Embryonic facial prominence (tissue), 1 donor: ENCODE measurements around the gene MIS12.

Experiments
- DNase-seq: peaks from one replicate; pipeline ENCODE4 v3.0.0-alpha.2; 2016; ENCODE audit errors: extremely low spot score

The MIS12 gene

GRCh38 chr17:5486206-5487124 is at the start of gene MIS12:
Gene MIS12 (plus strand): TSS chr17:5486566. CDS start chr17:5488863, 2,297 bp downstream.
- peak; percentile 98 for DNase-seq

GRCh38 chr17:5437721-5438317 is 48.5 kb upstream of the MIS12 start:
- no peak for DNase-seq

GRCh38 chr17:5438716-5439445 is 47.5 kb upstream of the MIS12 start, which contains the start of gene C1QBP:
Gene C1QBP (minus strand): TSS chr17:5439155. CDS start chr17:5439073, 82 bp downstream.
- DNase-seq, result peak; percentile 77

GRCh38 chr17:5439446-5439764 is 47.0 kb upstream of the MIS12 start:
- no peak for DNase-seq

GRCh38 chr17:5443728-5444127 is 42.6 kb upstream of the MIS12 start:
- DNase-seq, result no peak

- DNase-seq, result no peak
Observed at GRCh38 chr17:5444209-5444608, 42.2 kb upstream of the MIS12 start.

- DNase-seq, result no peak
Observed at GRCh38 chr17:5446786-5447185, 39.6 kb upstream of the MIS12 start.

GRCh38 chr17:5464717-5465507 is 21.5 kb upstream of the MIS12 start:
- no peak for DNase-seq

- DNase-seq, result no peak
Observed at GRCh38 chr17:5466295-5466694, 20.1 kb upstream of the MIS12 start.

- no peak for DNase-seq
Observed at GRCh38 chr17:5467416-5467815, 18.9 kb upstream of the MIS12 start.

GRCh38 chr17:5468075-5468473 is 18.3 kb upstream of the MIS12 start:
- no peak for DNase-seq

- DNase-seq, result no peak
Observed at GRCh38 chr17:5472511-5472910, 13.9 kb upstream of the MIS12 start.

GRCh38 chr17:5473906-5474305 is 12.5 kb upstream of the MIS12 start:
- no peak for DNase-seq

- DNase-seq, result no peak
Observed at GRCh38 chr17:5478992-5479391, 7.4 kb upstream of the MIS12 start.

GRCh38 chr17:5480962-5481361 is 5.4 kb upstream of the MIS12 start:
- no peak for DNase-seq

GRCh38 chr17:5481451-5481850 is 4.9 kb upstream of the MIS12 start:
- no peak for DNase-seq

- DNase-seq, result no peak
Observed at GRCh38 chr17:5485270-5486205, 828 bp upstream of the MIS12 start, which contains the start of gene DERL2. Gene DERL2 (minus strand): TSS chr17:5486178. CDS start chr17:5486161, 17 bp downstream.

GRCh38 chr17:5488752-5489151 is 2.4 kb downstream of the MIS12 start:
- DNase-seq, result no peak

GRCh38 chr17:5492970-5493369 is 6.6 kb downstream of the MIS12 start:
- DNase-seq, result no peak

- no peak for DNase-seq
Observed at GRCh38 chr17:5499476-5500231, 13.3 kb downstream of the MIS12 start.
